SK-N-MC (cell line): ENCODE measurements around the gene TAS2R31.

Experiments
- EZH2 ChIP-seq: fragments of 200-600 bp; sonication (generic); IDR thresholded peaks from one replicate; pipeline ENCODE4 v1.6.1; 2017; ENCODE audit warnings: antibody characterized with exemption
- POLR2AphosphoS5 ChIP-seq: IDR thresholded peaks from 2 replicates; pipeline ENCODE4 v1.6.1; 2012; ENCODE audit warnings: mild to moderate bottlenecking, low read depth, low read length, borderline replicate concordance

DNA sequence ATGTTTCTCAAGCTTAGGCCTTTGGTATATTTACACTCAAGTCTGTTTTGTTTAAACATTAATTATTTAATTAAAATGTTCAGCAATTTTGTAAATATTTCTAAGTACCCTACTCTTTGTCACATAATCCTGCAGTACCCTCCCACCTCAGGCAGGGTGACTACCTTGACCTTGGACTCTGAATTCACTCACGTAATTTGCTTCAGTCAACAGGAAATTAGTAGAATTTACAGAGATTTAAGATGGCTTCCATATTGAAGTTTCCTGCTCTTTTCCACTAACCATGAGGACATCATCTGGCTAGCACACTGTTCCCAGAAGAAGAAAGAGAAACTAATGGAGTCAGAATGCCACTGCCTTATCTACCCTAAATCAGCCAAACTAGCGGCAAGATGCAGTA lies 7.8 kb downstream of the TAS2R31 start:
- TF ChIP-seq EZH2 = no peak
- TF ChIP-seq POLR2AphosphoS5 = no peak
